ENCODE data around the gene GLI3. TPM values are rescaled to one million over a fixed set of nuclear protein-coding genes. Genes with fewer than 3 reads are reported as not detected.

Gene GLI3
- total and polyA plus RNA-seq, 12 donors, result 0.51 to 9.1 (median 5.3) TPM

GRCh38 chr7:42167631-42168236 is 69.3 kb downstream of the GLI3 start:
- intact Hi-C loops (cut with DNase I), result loop anchor here in 1 of 10 donors (10.0 kb wide), 1 partner anchor 57 kb away; no protein-coding TSS in a partner anchor

GRCh38 chr7:42167206-42167605 is 69.8 kb downstream of the GLI3 start:
- peaks cover 0 to 7% (median 0%) of the 10 kb centered on the region in 9 donors for H3K4me1 ChIP-seq
- H3K4me3 ChIP-seq, result no peak overlapping the region
- ATAC-seq (no peak), DNase-seq (no peak)
- TF ChIP-seq CTCF (IDR thresholded peaks at IDR 0.05), result no peak
- 84 to 97% methylated on average over 2 of the region's 2 CpGs for WGBS, 2 donors
- H3K36me3 ChIP-seq, result no peaks in the 10 kb centered on the region
- intact Hi-C loops (cut with DNase I), result loop anchor here in 1 of 10 donors (10.0 kb wide), 1 partner anchor 58 kb away; no protein-coding TSS in a partner anchor
- no peak overlapping the region for H3K27ac ChIP-seq
- H3K9me3 ChIP-seq, result no peaks in the 10 kb centered on the region
- no peaks in the 10 kb centered on the region for H3K27me3 ChIP-seq

More at GRCh38 chr7:42167631-42168236, 69.3 kb downstream of the GLI3 start:
- Histone ChIP-seq H3K4me3 (no peak overlapping the region), H3K36me3 (no peaks in the 10 kb centered on the region), H3K4me1 (peaks cover 0 to 7% (median 0%) of the 10 kb centered on the region in 9 donors), H3K9me3 (no peaks in the 10 kb centered on the region), H3K27me3 (no peaks in the 10 kb centered on the region), H3K27ac (no peak overlapping the region)
- TF ChIP-seq CTCF (IDR thresholded peaks at IDR 0.05), result no peak
- DNase-seq (no peak), ATAC-seq (no peak)

GRCh38 chr7:42164881-42165428 is 72.1 kb downstream of the GLI3 start:
- H3K36me3 ChIP-seq, result no peaks in the 10 kb centered on the region
- H3K27me3 ChIP-seq, result no peaks in the 10 kb centered on the region
- ATAC-seq, result no peak
- no peaks in the 10 kb centered on the region for H3K9me3 ChIP-seq
- no peak overlapping the region for H3K27ac ChIP-seq
- intact Hi-C loops (cut with DNase I), result loop anchor here in 1 of 10 donors (10.0 kb wide), 1 partner anchor 60 kb away; no protein-coding TSS in a partner anchor
- peaks cover 0 to 17% (median 0%) of the 10 kb centered on the region in 9 donors for H3K4me1 ChIP-seq
- no peak overlapping the region for H3K4me3 ChIP-seq
- DNase-seq, result no peak
- WGBS, 2 donors, result 94 to 95% methylated on average over 5 of the region's 5 CpGs
- TF ChIP-seq CTCF (IDR thresholded peaks at IDR 0.05), result no peak

GRCh38 chr7:42162560-42163325 is 74.3 kb downstream of the GLI3 start:
- H3K27me3 ChIP-seq, result no peaks in the 10 kb centered on the region
- intact Hi-C loops (cut with DNase I), result loop anchor here in 1 of 10 donors (10.0 kb wide), 1 partner anchor 62 kb away; no protein-coding TSS in a partner anchor
- no peak for DNase-seq
- no peak for TF ChIP-seq CTCF (IDR thresholded peaks at IDR 0.05)
- H3K36me3 ChIP-seq, result no peaks in the 10 kb centered on the region
- H3K4me3 ChIP-seq, result no peak overlapping the region
- H3K4me1 ChIP-seq, result peaks cover 0 to 17% (median 0%) of the 10 kb centered on the region in 9 donors
- 75 to 81% methylated on average over 7 of the region's 7 CpGs for WGBS, 2 donors
- no peaks in the 10 kb centered on the region for H3K9me3 ChIP-seq
- ATAC-seq, result no peak
- H3K27ac ChIP-seq, result no peak overlapping the region
